Measurements from ENCODE around the gene FAM184A. TPM values are rescaled to one million over a fixed set of nuclear protein-coding genes. Genes with fewer than 3 reads are reported as not detected.
"Not testable (repeated sequence)": the region's sequence is repeated elsewhere in the genome, so short reads cannot be mapped to it uniquely, and the experiment has no call there.

The FAM184A gene
- total RNA-seq, 4 donors from 2014 or later = 7.6 to 11.2 (median 9.0) TPM

- Histone ChIP-seq H3K27ac (replicated peaks in 1 of 4) (no peak overlapping the region), H3K36me3 (no peaks in the 10 kb centered on the region), H3K4me3 (no peak overlapping the region), H3K4me1 (no peaks in the 10 kb centered on the region), H3K27me3 (no peaks in the 10 kb centered on the region), H3K9me3 (no peaks in the 10 kb centered on the region)
- no peak for TF ChIP-seq EP300 (IDR thresholded peaks at IDR 0.05)
- WGBS = 85% methylated on average over 2 of the region's 2 CpGs
- DNase-seq (ENCODE audit: extremely low spot score) = no peak
- intact Hi-C loops (cut with DNase I) = no loop called here
These were observed 24.4 kb upstream of the FAM184A start for GRCh38 chr6:119102901-119103300.

- intact Hi-C loops (cut with DNase I) = no loop called here
- Histone ChIP-seq H3K9me3 (no peaks in the 10 kb centered on the region), H3K36me3 (no peaks in the 10 kb centered on the region), H3K27ac (replicated peaks in 1 of 4) (no peak overlapping the region), H3K4me1 (peaks cover 0 to 20% (median 12%) of the 10 kb centered on the region in 4 donors), H3K4me3 (no peak overlapping the region), H3K27me3 (no peaks in the 10 kb centered on the region)
- DNase-seq (ENCODE audit: extremely low spot score) = no peak
- no peak for TF ChIP-seq CTCF (IDR thresholded peaks at IDR 0.05)
- no peak for TF ChIP-seq EP300 (IDR thresholded peaks at IDR 0.05)
- no peak for TF ChIP-seq POLR2AphosphoS5 (IDR thresholded peaks at IDR 0.05)
- no peak for TF ChIP-seq POLR2A (IDR thresholded peaks at IDR 0.05; ENCODE audit: low read depth)
- WGBS = 88% methylated on average over 1 of the region's 1 CpG
These were observed 21.7 kb upstream of the FAM184A start for GRCh38 chr6:119100115-119100514.

GRCh38 chr6:119097815-119098361 lies 19.4 kb upstream of the FAM184A start:
- 92% methylated on average over 9 of the region's 9 CpGs for WGBS
- intact Hi-C loops (cut with DNase I); H3K36me3 ChIP-seq; H3K9me3 ChIP-seq; DNase-seq (ENCODE audit: extremely low spot score); H3K27me3 ChIP-seq; H3K4me3 ChIP-seq: not testable (repeated sequence)
- Histone ChIP-seq H3K27ac (replicated peaks in 1 of 4) (peak overlapping the region in 3 of 4 donors; percentile 43 to 62 (median 61)), H3K4me1 (peaks cover 0 to 20% (median 12%) of the 10 kb centered on the region in 4 donors)

- H3K27ac ChIP-seq (replicated peaks in 1 of 4) = peak overlapping the region; percentile 13 to 62 (median 52)
- intact Hi-C loops (cut with DNase I) = no loop called here
- no peaks in the 10 kb centered on the region for H3K36me3 ChIP-seq
- peaks cover 0 to 20% (median 12%) of the 10 kb centered on the region in 4 donors for H3K4me1 ChIP-seq
- H3K9me3 ChIP-seq = no peaks in the 10 kb centered on the region
- H3K4me3 ChIP-seq = no peak overlapping the region
- no peaks in the 10 kb centered on the region for H3K27me3 ChIP-seq
- no peak for DNase-seq (ENCODE audit: extremely low spot score)
- 30% methylated on average over 6 of the region's 6 CpGs for WGBS
- TF ChIP-seq POLR2A (IDR thresholded peaks at IDR 0.05; ENCODE audit: low read depth) = no peak
- peak; percentile 14 to 73 for TF ChIP-seq POLR2AphosphoS5 (IDR thresholded peaks at IDR 0.05)
These were observed 18.5 kb upstream of the FAM184A start for GRCh38 chr6:119096721-119097565.

GRCh38 chr6:119090256-119090655 lies 11.8 kb upstream of the FAM184A start:
- no peaks in the 10 kb centered on the region for H3K27me3 ChIP-seq
- H3K4me3 ChIP-seq = no peak overlapping the region
- no peak overlapping the region for H3K27ac ChIP-seq (replicated peaks in 1 of 4)
- WGBS = 56% methylated on average over 2 of the region's 2 CpGs
- TF ChIP-seq EP300 (IDR thresholded peaks at IDR 0.05) = no peak
- TF ChIP-seq CTCF (IDR thresholded peaks at IDR 0.05) = no peak
- no peak for TF ChIP-seq POLR2AphosphoS5 (IDR thresholded peaks at IDR 0.05)
- TF ChIP-seq POLR2A (IDR thresholded peaks at IDR 0.05; ENCODE audit: low read depth) = no peak
- H3K4me1 ChIP-seq = no peaks in the 10 kb centered on the region
- no peaks in the 10 kb centered on the region for H3K9me3 ChIP-seq
- intact Hi-C loops (cut with DNase I) = no loop called here
- DNase-seq (ENCODE audit: extremely low spot score) = peak; percentile 24
- H3K36me3 ChIP-seq = no peaks in the 10 kb centered on the region

GRCh38 chr6:119084784-119085183 lies 6.3 kb upstream of the FAM184A start:
- no peak overlapping the region for H3K27ac ChIP-seq (replicated peaks in 1 of 4)
- WGBS = no CpG with 5 or more reads among the region's 1 CpG
- no peak for TF ChIP-seq EP300 (IDR thresholded peaks at IDR 0.05)
- no peak for TF ChIP-seq CTCF (IDR thresholded peaks at IDR 0.05)
- TF ChIP-seq POLR2A (IDR thresholded peaks at IDR 0.05; ENCODE audit: low read depth) = no peak
- TF ChIP-seq POLR2AphosphoS5 (IDR thresholded peaks at IDR 0.05) = no peak
- no peak overlapping the region for H3K4me3 ChIP-seq
- peak; percentile 62 for DNase-seq (ENCODE audit: extremely low spot score)
- no peaks in the 10 kb centered on the region for H3K9me3 ChIP-seq
- intact Hi-C loops (cut with DNase I) = no loop called here
- no peaks in the 10 kb centered on the region for H3K36me3 ChIP-seq
- no peaks in the 10 kb centered on the region for H3K27me3 ChIP-seq
- H3K4me1 ChIP-seq = peaks cover 0 to 4% (median 2%) of the 10 kb centered on the region in 4 donors

Data from esophagus muscularis mucosa (tissue), 4 donors.